K562 (cell line): ENCODE results near the gene TMED6. TPM values are rescaled to one million over a fixed set of nuclear protein-coding genes. Genes with fewer than 3 reads are reported as not detected.

Experiments used
- CLOCK ChIP-seq: fragments of 250-450 bp; sonication (Bioruptor Pico); IDR thresholded peaks from 2 replicates; pipeline ENCODE4 v1.4.0; 2020; ENCODE audit warnings: mild to moderate bottlenecking, moderate library complexity, borderline replicate concordance
- CTCF ChIP-seq, 3 experiments: IDR thresholded peaks in 2 of 3; conservative IDR thresholded peaks in 1 of 3; 2 replicates each; pipeline ENCODE4 v1.5.1; 2011 to 2012; ENCODE audit warnings: low read length in 3 of 3, mild to moderate bottlenecking in 3 of 3, control low read depth in 2 of 3, improper control_type of control experiment in 1 of 3, inconsistent platforms in 1 of 3, low read depth in 1 of 3, mixed read lengths in 1 of 3, moderate library complexity in 1 of 3; ENCODE audit not compliant: insufficient read depth in 2 of 3
- ELF4 ChIP-seq: fragments of 450-650 bp; formaldehyde crosslinking; IDR thresholded peaks from 2 replicates; pipeline ENCODE4 v1.4.0; 2022; ENCODE audit warnings: missing genetic modification characterization
- ERF ChIP-seq: fragments of 450-650 bp; formaldehyde crosslinking; IDR thresholded peaks from 2 replicates; pipeline ENCODE4 v1.4.0; 2020; ENCODE audit warnings: mild to moderate bottlenecking, mixed read lengths
- FUS ChIP-seq: fragments of 200-400 bp; formaldehyde crosslinking; optimal IDR thresholded peaks from 2 replicates; pipeline ENCODE3; 2017; ENCODE audit warnings: low read depth, low read length
- POLR2B ChIP-seq: fragments of 450-650 bp; IDR thresholded peaks from 2 replicates; pipeline ENCODE4 v1.6.1; 2018; ENCODE audit warnings: low read depth; ENCODE audit not compliant: partially characterized antibody
- RBM22 ChIP-seq: fragments of 200-400 bp; formaldehyde crosslinking; IDR thresholded peaks from 2 replicates; pipeline ENCODE4 v1.6.1; 2018; ENCODE audit warnings: low read length, low read depth; ENCODE audit not compliant: poor library complexity, severe bottlenecking
- RCOR1 ChIP-seq, 2 experiments: IDR thresholded peaks; 2 replicates each; pipeline ENCODE4 v1.6.1; 2012; ENCODE audit warnings: low read depth in 2 of 2, low read length in 2 of 2, borderline replicate concordance in 1 of 2, improper control_type of control experiment in 1 of 2
- SIRT6 ChIP-seq: IDR thresholded peaks from one replicate; pipeline ENCODE4 v1.6.1; 2012; ENCODE audit warnings: low read depth, mild to moderate bottlenecking, control low read depth, inconsistent platforms, low read length, moderate library complexity
- SMARCC2 ChIP-seq: fragments of 450-650 bp; IDR thresholded peaks from 2 replicates; pipeline ENCODE4 v1.6.1; 2017; ENCODE audit warnings: antibody characterized with exemption, moderate library complexity, mild to moderate bottlenecking, low read depth
- SRSF3 ChIP-seq: fragments of 200-400 bp; formaldehyde crosslinking; IDR thresholded peaks from 2 replicates; pipeline ENCODE4 v1.6.1; 2016; ENCODE audit warnings: mild to moderate bottlenecking, low read length, moderate library complexity; ENCODE audit not compliant: insufficient read depth
- TCFL5 ChIP-seq: fragments of 250-450 bp; sonication (Bioruptor Pico); conservative IDR thresholded peaks from 2 replicates; pipeline ENCODE4 v1.6.1; 2021; ENCODE audit warnings: mild to moderate bottlenecking, moderate library complexity, matching md5 sums
- VEZF1 ChIP-seq: fragments of 200-800 bp; sonication (Bioruptor generic); IDR thresholded peaks from 2 replicates; pipeline ENCODE4 v1.6.1; 2017; ENCODE audit warnings: missing genetic modification characterization, missing compliant biosample characterization
- ZEB2 ChIP-seq: fragments of 450-650 bp; IDR thresholded peaks from 2 replicates; pipeline ENCODE4 v1.6.1; 2016
- ZHX1 ChIP-seq: fragments of 150-350 bp; conservative IDR thresholded peaks from 2 replicates; pipeline ENCODE4 v1.6.1; 2014; ENCODE audit warnings: low read length
- ZKSCAN3 ChIP-seq: fragments of 250-450 bp; sonication (Bioruptor Pico); IDR thresholded peaks from 2 replicates; pipeline ENCODE4 v1.4.0; 2020
- ZNF224 ChIP-seq: sonication (generic); formaldehyde crosslinking; IDR thresholded peaks from 2 replicates; pipeline ENCODE4 v1.8.0; 2022; ENCODE audit warnings: mild to moderate bottlenecking, missing genetic modification reagents
- ZNF408 ChIP-seq: fragments of 250-450 bp; sonication (Bioruptor Pico); IDR thresholded peaks from 2 replicates; pipeline ENCODE4 v1.4.0; 2020; ENCODE audit warnings: low read depth, mild to moderate bottlenecking, moderate library complexity
- ZNF79 ChIP-seq: fragments of 250-450 bp; sonication (Bioruptor Pico); IDR thresholded peaks from 2 replicates; pipeline ENCODE4 v1.4.0; 2020; ENCODE audit warnings: low read depth, mild to moderate bottlenecking, moderate library complexity
- polyA plus RNA-seq, 8 experiments: library from polyadenylated mRNA; depleted of rRNA in 4 of 8; stranded (reverse) in 5 of 8; unstranded in 3 of 8; fragments of >200 nt; fragmentation: Nextera tagmentation in 2 of 8; fragmentation: Illumina TruSeq in 1 of 8; extraction: Ambion mirVana in 2 of 8; extraction: Trizol in 1 of 8; gene quantifications; 2 replicates each; pipeline versions ENCODE4 v1.2.1 to v1.2.3, GENCODE V29; 2011 to 2014; ENCODE audit warnings: inconsistent platforms in 1 of 8, missing spikeins in 1 of 8
- total RNA-seq, 7 experiments: library from RNA; depleted of rRNA in 6 of 7; stranded (reverse); fragments of >200 nt in 6 of 7; fragmentation: Illumina TruSeq in 2 of 7; extraction: Trizol in 2 of 7; gene quantifications; 2 replicates each; pipeline versions ENCODE4 v1.2.1 to v1.2.3, GENCODE V29; 2011 to 2021; ENCODE audit warnings: low replicate concordance in 1 of 7

Gene TMED6
- total and polyA plus RNA-seq, 9 of the 15 experiments (the other 6 are each of a cell fraction or from before 2014, with no cell fraction given), result 0.14 to 0.45 (median 0.25) TPM; not detected in 2

- TF ChIP-seq RCOR1 (IDR thresholded peaks at IDR 0.05; ENCODE audit: borderline replicate concordance in 1 of 2, low read depth in 2 of 2, low read length in 2 of 2) (0 out of 4 replicates have a peak, but pooled peaks of 1 of the 2 experiments have one; percentile 4), SRSF3 (no peak), ZEB2 (no peak), RBM22 (no peak), ZNF408 (no peak), ZNF79 (CRISPR knock-in tag) (no peak), POLR2B (peak; percentile 12), ERF (CRISPR knock-in tag) (no peak), SIRT6 (no peak), FUS (no peak), ELF4 (CRISPR knock-in tag) (no peak), VEZF1 (CRISPR knock-in tag) (no peak; the same call in 1 of the 2 replicates), CLOCK (CRISPR knock-in tag) (no peak), ZNF224 (CRISPR knock-in tag) (no peak), ZKSCAN3 (CRISPR knock-in tag) (no peak), SMARCC2 (no peak), CTCF (IDR thresholded peaks at IDR 0.05 in 2 of 3, conservative IDR thresholded peaks at IDR 0.05 in 1 of 3; ENCODE audit: insufficient read depth in 2 of 3, low read depth in 1 of 3, low read length in 3 of 3) (peak; percentile 73 to 96 (median 89)), ZHX1 (no peak), TCFL5 (CRISPR knock-in tag) (no peak)
Measured at GRCh38 chr16:69310653-69311532, 40.7 kb downstream of the TMED6 start, which contains the start of gene VPS4A (continued).
